ENCODE measurements around the gene PAQR7. TPM values are rescaled to one million over a fixed set of nuclear protein-coding genes. Genes with fewer than 3 reads are reported as not detected.

PAQR7 gene
- total and polyA plus RNA-seq, 2 experiments from 2014 or later, result 4.0 to 5.2 TPM

DNA sequence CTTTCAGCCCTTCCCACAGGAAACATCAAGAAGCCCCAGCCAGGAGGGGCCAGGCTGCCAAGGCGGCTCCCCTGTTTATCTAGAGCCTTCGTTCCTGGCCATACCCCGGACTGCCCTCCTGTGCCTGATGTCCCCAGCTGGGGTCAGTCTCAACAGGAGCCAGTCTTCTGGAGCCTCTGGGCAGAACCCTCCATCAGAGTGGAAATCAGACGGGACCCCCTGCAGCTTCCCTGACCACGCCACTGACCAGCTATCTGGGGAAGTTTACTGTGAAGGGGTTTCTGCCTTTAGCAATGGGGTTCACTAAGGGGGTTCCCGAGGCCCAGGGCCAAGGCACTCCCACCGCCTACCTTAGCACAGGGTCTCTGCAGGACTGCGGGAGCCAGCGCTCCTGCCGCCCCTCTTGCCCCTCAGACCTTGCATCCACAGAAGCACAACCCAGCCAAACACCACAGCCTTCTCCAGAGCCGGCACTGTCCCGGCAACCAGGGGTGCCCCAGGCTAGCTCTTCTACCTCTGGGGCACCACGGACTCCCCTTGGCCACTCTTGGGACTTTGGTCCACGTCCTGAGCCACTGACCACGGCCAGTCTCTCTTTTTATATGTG lies 59.3 kb downstream of the PAQR7 start:
- Histone ChIP-seq H3K27ac (ENCODE audit: low read depth) (no peak overlapping the region), H2AFZ (no peak overlapping the region), H3F3A (replicated peaks; ENCODE audit: low read depth) (peaks cover 16% of the 10 kb centered on the region), H3K4me1 (ENCODE audit: insufficient read depth) (peaks cover 21% of the 10 kb centered on the region), H3K4me2 (no peak overlapping the region), H3K27me3 (ENCODE audit: insufficient read depth) (peaks cover 2% of the 10 kb centered on the region; the same call in 1 of the 2 replicates), H4K20me1 (replicated peaks; ENCODE audit: insufficient read depth) (no peaks in the 10 kb centered on the region), H3K79me2 (replicated peaks; ENCODE audit: insufficient read depth) (0 out of 2 replicates have a peak, but pooled peaks cover 2% of the 10 kb centered on the region), H3K36me3 (ENCODE audit: insufficient read depth) (no peaks in the 10 kb centered on the region), H3K9me2 (ENCODE audit: insufficient read depth) (no peaks in the 10 kb centered on the region), H3K4me3 (no peak overlapping the region)
- ATAC-seq, result no peak
- H3K27ac Mint-ChIP-seq, result no peak overlapping the region
- H3K4me1 Mint-ChIP-seq, result peaks cover 25% of the 10 kb centered on the region
- H3K36me3 Mint-ChIP-seq (ENCODE audit: low read depth), result peaks cover 11% of the 10 kb centered on the region; the same call in 2 of the 3 replicates
- no peak for TF ChIP-seq CREB1 (CRISPR knock-in tag; IDR thresholded peaks at IDR 0.05; ENCODE audit: low read depth)
- H3K9me3 Mint-ChIP-seq, result no peaks in the 10 kb centered on the region
- DNase-seq (ENCODE audit: low spot score), result no peak
- peaks cover 21% of the 10 kb centered on the region for H3K27me3 Mint-ChIP-seq (ENCODE audit: insufficient read depth, low read depth, poor library complexity)
- H3K4me3 Mint-ChIP-seq, result no peak overlapping the region

- ATAC-seq (no peak), DNase-seq (ENCODE audit: low spot score) (no peak)
- Mint-ChIP-seq H3K4me3 (no peak overlapping the region; the same call in 2 of the 3 replicates), H3K4me1 (peaks cover 19% of the 10 kb centered on the region), H3K9me3 (no peaks in the 10 kb centered on the region), H3K27me3 (ENCODE audit: insufficient read depth, low read depth, poor library complexity) (peaks cover 25% of the 10 kb centered on the region), H3K36me3 (ENCODE audit: low read depth) (peaks cover 11% of the 10 kb centered on the region; the same call in 2 of the 3 replicates), H3K27ac (no peak overlapping the region)
- peaks cover 17% of the 10 kb centered on the region for H3K4me1 ChIP-seq (ENCODE audit: insufficient read depth)
- H3K27ac ChIP-seq (ENCODE audit: low read depth), result no peak overlapping the region
- no peak overlapping the region for H3K4me3 ChIP-seq
- H3K9me2 ChIP-seq (ENCODE audit: insufficient read depth), result no peaks in the 10 kb centered on the region
- no peaks in the 10 kb centered on the region for H4K20me1 ChIP-seq (replicated peaks; ENCODE audit: insufficient read depth)
- no peak overlapping the region for H2AFZ ChIP-seq
- peaks cover 8% of the 10 kb centered on the region for H3F3A ChIP-seq (replicated peaks; ENCODE audit: low read depth)
- no peaks in the 10 kb centered on the region for H3K79me2 ChIP-seq (replicated peaks; ENCODE audit: insufficient read depth)
- no peaks in the 10 kb centered on the region for H3K36me3 ChIP-seq (ENCODE audit: insufficient read depth)
- H3K27me3 ChIP-seq (ENCODE audit: insufficient read depth), result no peaks in the 10 kb centered on the region
- no peak overlapping the region for H3K4me2 ChIP-seq
- TF ChIP-seq STAT1 (IDR thresholded peaks at IDR 0.05; ENCODE audit: unreplicated experiment), result no peak
- no peak for TF ChIP-seq EZH2 (IDR thresholded peaks at IDR 0.05; ENCODE audit: low read depth, unreplicated experiment)
- TF ChIP-seq REST (IDR thresholded peaks at IDR 0.05; ENCODE audit: unreplicated experiment), result no peak
- TF ChIP-seq POLR2AphosphoS5 (IDR thresholded peaks at IDR 0.05; ENCODE audit: low read depth), result no peak
- no peak for TF ChIP-seq NANOG (IDR thresholded peaks at IDR 0.05; ENCODE audit: borderline replicate concordance)
- no peak for TF ChIP-seq CREB1 (CRISPR knock-in tag; IDR thresholded peaks at IDR 0.05; ENCODE audit: low read depth)
- TF ChIP-seq ZNF331 (CRISPR knock-in tag; IDR thresholded peaks at IDR 0.05; ENCODE audit: low read depth), result no peak
- no peak for TF ChIP-seq JUNB (IDR thresholded peaks at IDR 0.05; ENCODE audit: unreplicated experiment)
- no peak for TF ChIP-seq ZNF114 (CRISPR knock-in tag; IDR thresholded peaks at IDR 0.05)
- no peak for TF ChIP-seq CTCF (conservative IDR thresholded peaks at IDR 0.05; ENCODE audit: low read depth in 2 of 2)
- TF ChIP-seq, protein P1, sequence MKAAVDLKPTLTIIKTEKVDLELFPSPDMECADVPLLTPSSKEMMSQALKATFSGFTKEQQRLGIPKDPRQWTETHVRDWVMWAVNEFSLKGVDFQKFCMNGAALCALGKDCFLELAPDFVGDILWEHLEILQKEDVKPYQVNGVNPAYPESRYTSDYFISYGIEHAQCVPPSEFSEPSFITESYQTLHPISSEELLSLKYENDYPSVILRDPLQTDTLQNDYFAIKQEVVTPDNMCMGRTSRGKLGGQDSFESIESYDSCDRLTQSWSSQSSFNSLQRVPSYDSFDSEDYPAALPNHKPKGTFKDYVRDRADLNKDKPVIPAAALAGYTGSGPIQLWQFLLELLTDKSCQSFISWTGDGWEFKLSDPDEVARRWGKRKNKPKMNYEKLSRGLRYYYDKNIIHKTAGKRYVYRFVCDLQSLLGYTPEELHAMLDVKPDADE (IDR thresholded peaks at IDR 0.05), result no peak
Observed at GRCh38 chr1:25815208-25816111, 60.0 kb downstream of the PAQR7 start.

Measured in GM23338 (cell line).